ENCODE measurements around the gene LRRIQ1.
A peak's percentile ranks its signal among the peaks of the same experiment; 100 is the strongest.

DNA sequence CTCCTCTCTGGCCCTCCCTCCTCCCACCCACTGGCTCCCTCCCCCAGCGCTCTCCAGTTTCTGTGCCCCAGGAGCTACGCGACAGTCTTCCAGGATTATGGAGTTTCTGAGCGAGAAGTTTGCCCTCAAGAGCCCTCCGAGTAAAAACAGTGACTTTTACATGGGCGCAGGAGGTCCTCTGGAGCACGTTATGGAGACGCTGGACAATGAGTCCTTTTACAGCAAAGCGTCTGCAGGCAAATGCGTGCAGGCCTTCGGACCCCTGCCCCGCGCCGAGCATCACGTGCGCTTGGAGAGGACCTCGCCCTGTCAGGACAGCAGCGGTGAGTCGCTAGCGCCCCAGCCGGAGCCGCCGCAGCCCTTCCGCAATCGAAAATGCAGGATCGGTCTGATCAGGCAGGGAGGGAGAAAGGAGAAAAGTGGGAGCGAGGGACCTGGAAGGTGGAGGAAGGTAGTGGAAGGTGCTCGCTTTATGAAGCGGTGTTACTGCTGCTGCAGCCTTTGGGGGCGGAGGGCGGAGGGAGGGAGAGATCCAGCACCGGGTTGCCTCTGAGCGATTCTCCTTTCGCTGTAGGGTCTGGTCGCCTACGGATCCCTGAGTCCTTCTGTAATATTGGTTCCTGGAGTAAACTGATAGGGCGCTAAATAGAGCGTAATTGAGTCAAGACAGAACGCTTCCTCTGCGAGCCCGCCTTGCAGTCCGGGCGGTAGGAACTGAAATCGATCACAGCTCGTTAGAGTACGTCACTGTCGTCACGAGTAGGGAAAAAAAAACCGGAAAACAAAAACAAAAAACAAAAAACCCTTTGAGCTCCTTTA lies 244.2 kb downstream of the LRRIQ1 start, which contains the start of gene ALX1:
- TF ChIP-seq, protein P1, sequence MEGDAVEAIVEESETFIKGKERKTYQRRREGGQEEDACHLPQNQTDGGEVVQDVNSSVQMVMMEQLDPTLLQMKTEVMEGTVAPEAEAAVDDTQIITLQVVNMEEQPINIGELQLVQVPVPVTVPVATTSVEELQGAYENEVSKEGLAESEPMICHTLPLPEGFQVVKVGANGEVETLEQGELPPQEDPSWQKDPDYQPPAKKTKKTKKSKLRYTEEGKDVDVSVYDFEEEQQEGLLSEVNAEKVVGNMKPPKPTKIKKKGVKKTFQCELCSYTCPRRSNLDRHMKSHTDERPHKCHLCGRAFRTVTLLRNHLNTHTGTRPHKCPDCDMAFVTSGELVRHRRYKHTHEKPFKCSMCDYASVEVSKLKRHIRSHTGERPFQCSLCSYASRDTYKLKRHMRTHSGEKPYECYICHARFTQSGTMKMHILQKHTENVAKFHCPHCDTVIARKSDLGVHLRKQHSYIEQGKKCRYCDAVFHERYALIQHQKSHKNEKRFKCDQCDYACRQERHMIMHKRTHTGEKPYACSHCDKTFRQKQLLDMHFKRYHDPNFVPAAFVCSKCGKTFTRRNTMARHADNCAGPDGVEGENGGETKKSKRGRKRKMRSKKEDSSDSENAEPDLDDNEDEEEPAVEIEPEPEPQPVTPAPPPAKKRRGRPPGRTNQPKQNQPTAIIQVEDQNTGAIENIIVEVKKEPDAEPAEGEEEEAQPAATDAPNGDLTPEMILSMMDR (conservative IDR thresholded peaks at IDR 0.05; ENCODE audit: low read depth, low read length), result peak; percentile 26; the same call in 1 of the 2 replicates
- no peak for TF ChIP-seq EZH2 (IDR thresholded peaks at IDR 0.05; ENCODE audit: borderline replicate concordance, low read depth, low read length, poor library complexity, severe bottlenecking)
